NCI-H69 (cell line): ENCODE measurements around the gene FAM240A.
A peak's percentile ranks its signal among the peaks of the same experiment; 100 is the strongest.

ENCODE experiments used
- DNase-seq: peaks from one replicate; lab custom pipeline; 2025; lab: John Stamatoyannopoulos, UW

The FAM240A gene

GRCh38 chr3:46662771-46663551, 50.6 kb downstream of the FAM240A start:
- peak; percentile 79 for DNase-seq

GRCh38 chr3:46663591-46664135, 51.3 kb downstream of the FAM240A start:
- peak; percentile 96 for DNase-seq

- peak; percentile 21 for DNase-seq
These were observed 52.1 kb downstream of the FAM240A start for GRCh38 chr3:46664188-46664970.

- no peak for DNase-seq
These were observed 52.8 kb downstream of the FAM240A start for GRCh38 chr3:46664971-46665762.

- DNase-seq, result peak; percentile 83
These were observed 53.6 kb downstream of the FAM240A start for GRCh38 chr3:46665763-46666452.

- DNase-seq, result peak; percentile 41
These were observed 54.1 kb downstream of the FAM240A start for GRCh38 chr3:46666453-46666845.

GRCh38 chr3:46667061-46667621, 54.8 kb downstream of the FAM240A start:
- DNase-seq, result peak; percentile 6

GRCh38 chr3:46667657-46668056, 55.3 kb downstream of the FAM240A start:
- no peak for DNase-seq

GRCh38 chr3:46668116-46668515, 55.8 kb downstream of the FAM240A start:
- peak; percentile 15 for DNase-seq

- no peak for DNase-seq
These were observed 56.3 kb downstream of the FAM240A start for GRCh38 chr3:46668591-46668990.

GRCh38 chr3:46669191-46669999, 57.1 kb downstream of the FAM240A start:
- DNase-seq, result no peak

GRCh38 chr3:46670000-46670890, 57.9 kb downstream of the FAM240A start:
- no peak for DNase-seq

GRCh38 chr3:46670891-46671427, 58.6 kb downstream of the FAM240A start:
- DNase-seq, result no peak

GRCh38 chr3:46671541-46672348, 59.4 kb downstream of the FAM240A start:
- no peak for DNase-seq

- DNase-seq, result no peak
These were observed 60.0 kb downstream of the FAM240A start for GRCh38 chr3:46672349-46672695.

GRCh38 chr3:46673151-46674030, 61.1 kb downstream of the FAM240A start:
- no peak for DNase-seq
